ENCODE results near the gene EXOG.
A peak's percentile ranks its signal among the peaks of the same experiment; 100 is the strongest.

The EXOG gene

GRCh38 chr3:38510631-38511030 is 14.5 kb downstream of the EXOG start:
- DNase-seq (ENCODE audit: low spot score) = no peak

- no peak for DNase-seq (ENCODE audit: low spot score)
Observed at GRCh38 chr3:38511546-38511945, 15.4 kb downstream of the EXOG start.

DNA sequence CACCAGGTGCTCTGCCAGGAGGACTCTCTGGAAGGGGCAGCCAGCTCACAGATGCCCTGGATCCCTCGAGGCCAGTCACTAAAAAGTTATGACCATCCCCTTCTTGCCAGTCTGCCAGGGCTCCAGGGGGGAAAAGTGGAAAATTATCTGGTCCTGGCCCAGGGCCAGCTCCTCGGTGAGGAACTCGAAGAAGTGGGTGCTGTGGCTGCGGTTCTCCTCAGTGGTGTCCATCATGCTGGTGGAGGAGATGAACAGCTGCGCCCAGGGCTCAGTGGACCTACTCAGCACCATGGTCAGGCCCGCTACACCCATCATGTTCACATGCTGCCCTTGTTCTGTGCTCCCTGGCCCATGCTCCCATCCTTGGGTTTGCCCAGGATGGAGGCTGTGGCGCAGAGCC is 19.2 kb downstream of the EXOG start:
- DNase-seq (ENCODE audit: low spot score) = no peak

GRCh38 chr3:38516669-38517068 is 20.5 kb downstream of the EXOG start:
- DNase-seq (ENCODE audit: low spot score) = no peak

GRCh38 chr3:38519000-38519399 is 22.9 kb downstream of the EXOG start:
- peak; percentile 40 for DNase-seq (ENCODE audit: low spot score)

GRCh38 chr3:38519651-38520050 is 23.5 kb downstream of the EXOG start:
- DNase-seq (ENCODE audit: low spot score) = no peak

DNA sequence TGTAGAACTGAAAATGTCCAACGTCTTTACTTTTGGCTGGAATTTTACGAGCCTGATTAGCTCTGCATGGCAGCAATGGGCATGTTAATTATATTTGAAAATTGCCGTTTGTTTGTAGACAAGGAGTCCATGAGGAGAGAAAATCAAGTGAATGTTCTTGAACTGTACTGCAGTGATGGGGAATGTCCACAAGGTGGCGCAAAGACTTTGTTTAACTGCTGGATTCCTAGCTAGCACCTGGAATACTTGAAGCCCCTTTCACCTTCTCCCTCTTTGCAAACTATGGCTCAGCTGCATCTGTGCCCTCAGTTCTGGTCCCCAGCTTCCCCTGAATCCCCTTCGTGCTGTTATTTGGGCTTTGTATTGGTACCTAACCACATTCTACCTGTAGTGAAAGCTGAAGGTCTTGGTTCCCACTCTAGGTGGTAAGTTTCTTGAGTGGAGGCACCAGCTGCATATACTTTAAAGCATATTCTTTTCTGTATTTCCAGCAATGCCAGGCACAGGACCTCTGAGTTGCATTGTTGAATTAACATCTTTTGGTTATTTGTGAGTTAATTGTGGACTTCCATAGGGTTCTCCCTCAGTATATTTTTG is 25.3 kb downstream of the EXOG start:
- DNase-seq (ENCODE audit: low spot score) = peak; percentile 83

DNA sequence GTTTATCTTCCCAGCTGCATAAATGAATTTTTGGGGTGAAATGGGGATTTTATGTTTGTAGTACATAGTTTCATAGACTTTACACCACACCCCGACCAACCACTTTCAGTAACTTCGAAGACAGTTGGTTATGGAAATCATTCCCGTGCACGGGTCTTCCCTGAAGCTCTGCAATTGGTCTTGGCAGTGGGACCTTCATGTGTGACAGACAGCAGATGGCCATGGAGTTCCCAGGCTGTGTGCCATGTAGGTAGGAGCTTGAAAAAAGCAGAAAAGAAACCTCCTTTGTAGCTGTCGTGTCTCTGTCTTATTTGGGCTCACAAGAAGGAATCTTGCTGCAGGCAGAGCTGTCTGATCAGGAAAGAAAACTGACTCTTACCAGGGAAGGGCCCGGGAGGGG is 25.9 kb downstream of the EXOG start:
- no peak for DNase-seq (ENCODE audit: low spot score)

GRCh38 chr3:38524141-38524739 is 28.1 kb downstream of the EXOG start:
- DNase-seq (ENCODE audit: low spot score) = no peak

DNA sequence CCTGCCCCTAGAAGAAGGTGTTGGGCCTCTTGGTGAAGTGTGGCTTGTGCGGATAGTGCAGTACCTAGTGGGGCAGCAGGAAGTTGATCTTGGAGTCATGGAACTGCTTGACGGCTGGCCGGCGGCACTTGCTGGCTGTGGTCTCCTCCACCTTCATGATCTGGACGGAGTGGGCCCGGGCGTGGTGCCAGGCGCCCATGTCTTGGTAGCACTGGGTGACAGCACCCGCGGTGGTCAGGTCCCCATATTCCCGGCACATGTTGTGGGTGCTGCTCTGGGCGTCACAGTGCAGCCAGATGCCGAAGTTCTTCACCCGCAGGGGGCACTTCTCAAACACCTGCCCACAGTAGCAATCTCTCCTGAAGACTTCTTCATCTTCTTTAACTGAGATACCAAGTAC is 30.7 kb downstream of the EXOG start:
- no peak for DNase-seq (ENCODE audit: low spot score)

GRCh38 chr3:38528457-38528856 is 32.3 kb downstream of the EXOG start:
- DNase-seq (ENCODE audit: low spot score) = no peak

GRCh38 chr3:38532529-38532928 is 36.4 kb downstream of the EXOG start:
- DNase-seq (ENCODE audit: low spot score) = no peak

DNA sequence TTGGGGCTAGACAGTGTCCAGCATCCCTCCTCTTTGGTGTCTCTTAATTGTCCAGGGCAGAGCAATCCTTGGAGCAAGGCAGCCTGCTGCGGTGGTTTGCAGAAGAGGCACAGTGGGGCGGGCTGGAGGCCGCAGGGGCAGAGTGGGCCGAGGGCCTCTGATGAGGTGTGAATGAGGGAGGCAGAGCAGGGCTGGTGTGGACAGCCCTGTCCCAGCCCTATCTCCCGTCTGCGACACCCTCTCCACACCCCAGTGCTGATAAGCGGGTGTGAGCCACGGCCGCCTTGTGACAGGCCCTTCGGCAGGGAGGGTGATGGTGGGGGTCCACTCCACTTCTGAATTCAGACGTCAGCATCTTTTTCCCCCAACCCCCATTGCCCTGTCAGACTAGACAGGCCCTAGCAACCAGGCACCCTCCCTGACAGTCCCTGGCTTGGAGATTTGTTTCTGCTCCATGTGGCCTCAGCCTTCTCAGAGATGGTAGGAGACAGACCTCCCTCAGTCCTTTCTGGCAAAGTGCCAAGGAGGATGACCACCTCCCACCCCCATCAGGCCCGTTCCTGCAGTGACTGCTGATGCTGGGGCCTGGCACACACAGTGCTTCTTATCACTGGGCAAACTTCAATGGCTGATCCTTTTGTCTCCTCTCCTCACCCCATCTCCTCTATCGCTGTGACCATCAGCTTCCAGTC is 37.3 kb downstream of the EXOG start:
- no peak for DNase-seq (ENCODE audit: low spot score)

- DNase-seq (ENCODE audit: low spot score) = no peak
Observed at GRCh38 chr3:38534180-38534579, 38.0 kb downstream of the EXOG start.

GRCh38 chr3:38534604-38535003 is 38.5 kb downstream of the EXOG start:
- no peak for DNase-seq (ENCODE audit: low spot score)

DNA sequence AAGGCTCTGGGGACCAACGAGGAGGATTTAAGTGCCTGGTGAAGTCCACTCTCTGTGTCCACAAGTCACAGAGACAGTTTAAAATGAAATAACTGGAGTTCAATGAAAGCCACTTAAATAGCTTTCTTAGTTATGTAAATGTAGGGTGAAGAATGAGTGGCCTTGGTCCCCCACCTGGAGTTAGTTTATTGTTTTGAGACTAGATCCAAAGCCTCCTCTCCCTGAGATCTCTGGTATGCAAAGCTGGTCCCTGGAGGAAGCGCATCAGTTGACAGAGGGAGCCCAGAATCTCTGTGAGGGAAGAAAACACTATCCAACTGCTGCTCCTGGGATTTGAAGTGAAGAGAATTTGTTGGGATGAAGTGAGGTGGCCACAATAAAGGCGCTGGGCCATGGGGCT is 40.5 kb downstream of the EXOG start:
- no peak for DNase-seq (ENCODE audit: low spot score)

DNA sequence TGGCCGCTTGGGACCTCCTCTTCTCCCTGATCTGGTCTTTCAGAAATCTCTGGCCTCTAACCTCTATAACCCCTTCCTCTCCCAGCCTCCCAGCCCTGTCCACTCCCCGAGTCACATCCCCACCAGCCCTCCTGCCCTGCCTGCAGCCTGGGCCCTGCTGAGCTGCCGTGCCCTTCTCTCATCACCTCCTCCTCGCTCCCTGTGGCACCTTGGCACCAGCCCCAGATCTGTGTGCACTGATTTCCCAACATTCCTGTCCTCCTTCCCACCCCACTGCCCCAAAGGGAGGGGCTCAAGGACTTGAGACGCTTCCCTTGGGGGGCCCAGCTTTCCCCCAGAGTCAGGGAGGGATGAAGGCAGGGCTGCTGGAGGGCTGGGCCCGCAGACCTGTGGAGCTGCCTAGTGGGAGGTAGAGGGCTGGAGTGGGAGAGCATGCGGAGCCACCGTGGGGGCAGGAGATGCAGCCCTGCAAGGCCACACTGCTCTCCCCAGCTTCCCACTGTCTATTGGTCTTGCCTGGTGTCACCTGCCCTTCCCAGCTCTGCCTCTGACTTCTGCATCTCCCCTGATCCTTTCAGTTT is 42.7 kb downstream of the EXOG start:
- no peak for DNase-seq (ENCODE audit: low spot score)

DNA sequence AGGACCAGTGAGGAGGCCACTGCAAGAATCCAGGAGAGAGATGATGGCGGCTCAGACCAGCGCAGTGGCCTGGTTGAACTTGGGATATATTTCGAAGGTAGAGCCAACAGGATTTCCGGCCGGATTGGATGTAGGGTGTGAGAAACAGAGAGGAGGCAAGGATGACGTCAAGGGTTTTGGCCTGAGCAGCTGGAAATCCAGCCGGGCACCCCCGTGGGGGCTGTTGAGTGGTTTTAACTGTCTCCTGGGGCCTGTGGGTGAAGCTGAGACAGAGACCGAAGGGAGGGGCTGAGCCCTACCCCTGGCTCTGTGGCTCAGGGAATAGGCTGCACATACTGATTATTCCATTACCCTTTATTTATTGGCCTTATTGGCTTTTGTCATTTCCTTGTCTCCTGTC is 45.7 kb downstream of the EXOG start:
- no peak for DNase-seq (ENCODE audit: low spot score)

DNA sequence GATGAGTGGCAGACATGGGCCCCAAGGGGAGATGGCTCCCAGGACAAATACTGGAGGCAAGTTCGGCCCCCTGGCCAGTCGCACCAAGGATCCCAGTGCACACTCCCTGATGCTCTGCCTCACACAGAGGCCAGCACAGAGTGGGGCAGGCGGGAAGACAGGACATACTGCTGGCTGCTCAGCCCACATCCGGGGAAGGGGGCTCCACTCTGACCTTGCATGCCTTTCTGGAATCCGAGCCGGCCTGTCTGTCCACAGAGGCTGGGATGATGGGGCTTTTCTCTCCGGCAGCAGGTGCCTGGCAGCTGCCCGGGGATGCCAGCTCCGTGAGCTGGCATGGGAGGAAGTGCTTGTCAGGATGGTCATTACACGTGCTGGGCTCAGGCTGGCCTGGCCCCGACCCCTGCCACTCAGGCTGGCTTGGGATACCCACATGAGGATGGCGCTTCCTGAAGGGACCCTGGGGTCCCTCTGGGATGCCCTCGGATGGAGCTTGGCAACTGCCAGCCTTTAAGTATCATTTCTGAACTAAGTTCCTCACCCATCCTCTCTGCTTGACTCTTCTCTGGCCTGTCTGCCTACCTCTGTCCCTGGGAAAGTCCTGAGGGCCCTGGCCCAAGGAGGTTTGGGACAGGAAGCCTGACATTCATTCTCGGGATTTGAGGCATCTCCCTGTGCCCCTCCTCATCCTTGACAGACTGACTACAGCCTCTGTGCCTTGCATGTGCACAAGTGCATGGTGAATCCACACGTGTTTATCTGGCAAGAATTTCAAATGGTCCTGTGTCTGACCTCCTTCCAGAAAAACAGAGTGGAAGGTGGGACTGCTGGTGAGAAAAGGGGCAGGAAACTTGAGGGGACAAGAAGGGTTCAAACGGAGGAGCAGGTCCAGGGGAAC is 46.5 kb downstream of the EXOG start:
- no peak for DNase-seq (ENCODE audit: low spot score)

DNA sequence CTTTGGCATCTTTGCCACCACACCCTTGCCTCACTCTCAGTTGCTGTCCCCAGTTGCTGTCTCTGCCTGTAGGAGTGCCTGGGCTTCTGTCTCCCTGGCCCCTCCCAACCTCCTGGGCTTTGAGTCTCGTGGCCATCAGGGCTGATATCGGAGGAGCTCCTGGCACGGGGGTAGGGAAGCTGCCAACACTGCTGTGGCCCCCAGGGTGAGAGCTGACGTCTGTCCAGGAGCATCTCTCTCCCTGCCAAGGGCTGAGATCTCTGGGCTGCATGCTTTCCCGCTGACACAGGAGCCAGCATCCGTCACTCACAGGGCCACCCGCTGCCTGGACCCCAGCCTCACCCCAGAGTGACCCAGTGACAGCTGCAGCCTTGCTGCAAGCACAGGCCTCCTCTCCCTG is 47.4 kb downstream of the EXOG start:
- DNase-seq (ENCODE audit: low spot score) = no peak

DNA sequence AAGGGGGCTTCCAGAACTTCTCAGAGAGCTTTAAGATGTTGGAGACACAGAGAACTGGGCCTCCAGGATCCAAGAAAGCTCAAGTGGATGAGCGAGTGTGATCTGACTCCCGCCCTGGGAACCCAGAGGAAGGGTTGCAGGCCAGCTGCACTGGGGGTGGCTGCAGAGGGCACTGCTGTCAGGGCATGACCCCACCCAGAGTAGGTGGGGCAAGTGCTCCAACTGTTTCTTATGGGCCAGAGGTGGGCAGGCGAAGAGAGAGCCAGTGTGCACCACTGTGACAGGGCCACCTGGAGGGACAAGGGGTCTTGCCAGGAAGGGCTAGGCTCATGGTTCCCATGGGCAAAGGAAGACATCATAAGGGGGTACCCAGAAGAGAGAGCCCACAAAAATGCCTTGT is 48.8 kb downstream of the EXOG start:
- no peak for DNase-seq (ENCODE audit: low spot score)

GRCh38 chr3:38545550-38545949 is 49.4 kb downstream of the EXOG start:
- no peak for DNase-seq (ENCODE audit: low spot score)

Measured in COLO829 (cell line).